DMS53 treated with DMSO at 0.1 percent for 48 hours (cell line): ENCODE results near the gene BSPRY.

ENCODE experiments used
- DNase-seq: peaks from one replicate; lab custom pipeline; 2025; ENCODE audit not compliant: unreplicated experiment; lab: John Stamatoyannopoulos, UW

The BSPRY gene

DNA sequence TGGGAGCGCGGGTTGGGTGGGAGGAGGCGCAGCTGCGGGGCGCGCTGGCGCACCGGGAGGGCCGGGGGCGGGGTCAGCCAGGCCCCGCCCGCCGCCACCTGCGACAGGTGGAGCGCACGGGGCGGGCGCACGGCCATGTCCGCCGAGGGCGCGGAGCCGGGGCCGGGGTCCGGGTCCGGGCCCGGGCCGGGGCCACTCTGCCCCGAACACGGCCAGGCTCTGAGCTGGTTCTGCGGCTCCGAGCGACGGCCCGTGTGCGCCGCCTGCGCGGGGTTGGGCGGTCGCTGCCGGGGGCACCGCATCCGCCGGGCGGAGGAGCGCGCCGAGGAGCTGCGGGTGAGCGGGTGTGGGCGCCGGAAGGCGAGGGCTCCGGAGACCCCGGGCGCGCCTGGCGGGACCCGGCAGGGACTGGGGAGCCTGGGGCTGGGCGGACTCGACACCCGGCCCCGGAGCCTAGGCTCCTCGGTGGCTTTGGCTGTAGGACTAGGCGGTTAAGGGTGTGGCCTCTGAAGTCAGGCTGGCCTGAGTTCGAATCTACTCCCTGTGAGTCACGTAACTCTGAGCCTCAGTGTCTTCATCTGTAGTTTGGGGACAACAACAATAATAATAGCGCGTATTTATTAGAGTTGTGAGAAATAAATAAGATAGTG is at the start of gene BSPRY:
Gene BSPRY, plus strand, starts transcription at position 97 of the 650 bp plus-strand sequence. Its CDS starts 39 bp downstream, at position 136.
- DNase-seq = no peak

DNA sequence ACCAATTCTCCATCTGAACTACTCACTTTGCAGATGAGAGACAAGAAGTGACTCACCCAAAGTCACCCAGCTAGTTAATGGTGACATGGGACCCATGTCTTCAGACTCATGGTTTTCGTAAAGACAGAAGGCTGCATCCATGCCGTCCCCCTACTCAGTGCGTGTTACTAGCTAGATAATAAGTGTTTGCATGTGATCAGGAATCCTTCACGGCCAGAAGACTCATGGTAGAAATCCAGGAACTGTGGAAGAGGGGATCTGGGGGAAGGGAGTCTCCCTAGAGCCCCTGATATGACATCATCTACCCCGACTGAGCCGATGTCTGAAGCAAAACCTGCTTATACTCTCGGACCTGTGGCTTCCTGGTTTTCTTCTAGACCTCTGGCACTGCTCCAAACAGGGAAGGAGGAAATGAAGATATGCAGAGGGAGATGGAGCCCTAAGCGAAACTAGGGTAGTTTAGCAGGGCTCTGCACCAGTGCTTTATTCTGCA is 49.5 kb upstream of the BSPRY start:
- DNase-seq = peak; percentile 64

DNA sequence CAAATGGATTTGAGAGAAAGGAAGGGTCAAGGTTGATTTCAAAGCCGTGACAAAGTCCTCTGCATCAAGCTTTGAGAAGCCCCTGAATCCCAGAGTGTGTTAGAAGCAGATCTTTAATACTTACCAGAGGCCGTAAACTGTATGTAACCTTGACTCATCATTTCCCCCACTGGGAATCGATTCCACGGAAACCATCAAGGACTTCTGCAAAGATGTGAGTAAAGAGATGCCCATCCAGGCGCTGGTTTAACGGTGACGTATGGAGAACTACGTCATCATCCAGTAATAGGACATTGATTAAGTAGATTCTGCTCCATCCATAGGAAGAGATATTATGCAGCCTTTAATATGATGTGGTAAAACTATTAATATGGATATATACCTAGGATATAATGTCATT is 47.8 kb upstream of the BSPRY start:
- no peak for DNase-seq

DNA sequence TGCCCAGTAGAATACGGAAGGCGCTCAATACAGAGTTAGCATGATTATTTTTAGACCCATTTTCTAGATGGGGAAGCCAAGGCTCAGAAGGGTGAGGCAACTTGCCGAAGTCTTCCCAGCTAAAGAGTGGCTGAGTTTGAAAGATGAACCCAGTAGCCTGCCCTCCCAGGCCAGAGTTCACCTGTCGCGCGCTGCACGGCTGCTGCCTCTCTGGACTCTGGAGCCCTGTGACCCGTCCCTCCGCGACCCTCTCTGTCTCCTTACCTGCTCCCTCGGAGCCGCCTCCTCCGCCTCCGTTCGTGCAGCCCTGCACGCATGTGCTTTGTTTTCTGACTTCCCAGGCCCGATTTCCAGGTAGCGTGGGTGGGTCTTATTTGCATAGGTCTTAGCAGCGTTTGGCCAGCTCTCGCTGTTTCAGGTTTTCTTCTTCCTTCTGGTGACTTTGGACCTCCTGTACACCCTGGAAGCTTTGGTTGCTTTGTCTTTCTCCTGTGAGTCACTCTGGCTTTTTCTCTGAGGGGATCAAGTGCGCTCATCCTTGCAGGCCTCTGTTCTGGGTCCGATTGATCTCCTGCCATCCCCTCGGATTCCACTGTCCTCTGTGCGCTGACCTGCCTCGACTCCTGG is 46.4 kb upstream of the BSPRY start, which contains the start of gene RNF183:
Gene RNF183, minus strand, starts transcription at position 585 of the 627 bp plus-strand sequence. CDS start 5,192 bp downstream, outside the sequence.
- DNase-seq = no peak

DNA sequence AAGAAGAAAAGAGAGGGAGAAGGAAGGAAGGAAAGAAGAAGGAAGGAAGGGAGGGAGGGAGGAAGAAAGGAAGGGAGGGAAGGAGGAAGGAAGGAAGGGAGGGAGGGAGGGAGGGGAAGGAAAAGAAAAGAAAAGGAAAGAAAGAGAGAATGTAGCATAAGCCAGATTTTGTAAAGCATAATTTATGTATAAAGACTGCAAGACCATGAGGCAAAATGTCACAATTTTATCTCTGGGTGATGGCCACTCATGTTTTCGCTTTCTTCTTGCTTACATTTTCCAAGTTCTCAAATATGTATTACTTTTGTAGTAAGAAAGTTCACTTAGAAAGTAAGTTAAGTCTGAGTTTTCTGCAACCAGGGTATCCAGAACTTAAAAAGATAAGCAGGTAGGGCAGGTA is 42.8 kb upstream of the BSPRY start:
- DNase-seq = no peak

DNA sequence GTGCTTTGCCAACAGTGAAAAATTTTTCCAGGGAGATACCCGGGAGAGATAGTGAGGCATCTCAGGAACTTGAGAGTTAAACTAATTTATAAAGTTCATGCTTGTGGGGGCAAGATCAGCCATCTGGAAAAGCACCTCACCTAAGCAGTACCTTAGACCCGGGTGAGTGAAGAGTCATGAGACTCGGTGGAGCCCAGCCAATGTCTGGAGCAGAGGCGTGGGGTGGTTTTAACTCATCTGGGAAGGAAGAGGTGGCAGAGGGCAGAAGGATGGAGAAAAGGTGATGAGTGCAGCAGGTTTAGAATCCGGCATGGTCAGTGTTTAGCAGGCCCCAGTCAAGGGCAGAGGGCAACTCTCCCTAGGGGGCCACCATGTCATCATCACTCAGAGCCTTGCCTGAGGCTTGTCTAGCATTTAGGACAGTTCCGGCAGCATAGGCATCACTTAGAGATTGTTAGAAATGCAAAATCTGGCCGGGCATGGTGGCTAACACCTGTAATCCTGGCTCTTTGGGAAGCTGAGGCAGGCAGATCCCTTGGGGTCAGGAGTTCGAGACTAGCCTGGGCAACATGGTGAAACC is 41.9 kb upstream of the BSPRY start:
- no peak for DNase-seq

DNA sequence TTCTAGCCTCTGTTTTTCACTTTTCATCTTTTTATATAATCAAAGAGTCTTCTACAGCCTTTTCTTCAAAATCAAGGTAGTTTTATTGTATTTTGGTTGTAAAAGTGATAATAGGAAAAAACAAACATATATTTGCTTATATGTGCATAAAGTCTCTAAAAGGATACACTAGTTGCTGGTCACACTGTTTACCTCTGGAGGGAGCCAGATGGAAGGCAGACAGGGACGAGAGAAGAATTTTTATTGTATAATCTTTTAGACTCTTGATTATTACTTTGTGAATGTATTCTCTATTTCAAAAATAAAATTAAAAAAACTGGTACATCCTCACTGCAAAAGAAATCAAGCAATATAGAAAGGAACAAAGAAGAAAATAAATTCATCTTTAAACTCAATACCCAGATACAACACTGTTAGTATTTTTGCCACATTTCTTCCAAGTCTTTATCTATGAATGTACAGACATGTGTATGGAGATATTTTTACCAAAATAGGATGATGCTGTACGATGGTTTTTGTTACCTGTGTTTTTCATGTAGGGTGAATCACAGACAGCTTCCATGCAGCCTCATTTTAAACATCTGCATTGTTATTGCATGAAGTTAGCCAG is 40.0 kb upstream of the BSPRY start:
- peak; percentile 10 for DNase-seq

DNA sequence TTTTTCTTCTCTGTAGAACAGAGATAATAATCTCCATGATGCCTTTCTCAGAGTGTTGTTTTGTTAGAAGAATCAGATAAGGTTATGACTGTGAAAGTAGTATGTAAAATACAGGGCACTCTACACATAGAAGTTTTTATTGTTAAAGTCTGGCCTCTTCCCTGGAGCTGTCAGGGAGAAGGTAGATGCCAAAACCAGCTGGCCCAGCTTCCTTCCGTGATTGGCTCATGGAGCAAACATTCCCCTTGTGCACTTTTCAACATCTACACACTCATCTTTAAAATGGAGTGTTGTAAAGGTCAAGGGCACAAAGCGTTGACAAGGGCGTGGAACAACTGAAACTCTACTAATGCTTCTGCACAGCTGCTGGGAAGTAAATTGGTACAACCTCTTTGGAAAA is 38.8 kb upstream of the BSPRY start:
- no peak for DNase-seq

DNA sequence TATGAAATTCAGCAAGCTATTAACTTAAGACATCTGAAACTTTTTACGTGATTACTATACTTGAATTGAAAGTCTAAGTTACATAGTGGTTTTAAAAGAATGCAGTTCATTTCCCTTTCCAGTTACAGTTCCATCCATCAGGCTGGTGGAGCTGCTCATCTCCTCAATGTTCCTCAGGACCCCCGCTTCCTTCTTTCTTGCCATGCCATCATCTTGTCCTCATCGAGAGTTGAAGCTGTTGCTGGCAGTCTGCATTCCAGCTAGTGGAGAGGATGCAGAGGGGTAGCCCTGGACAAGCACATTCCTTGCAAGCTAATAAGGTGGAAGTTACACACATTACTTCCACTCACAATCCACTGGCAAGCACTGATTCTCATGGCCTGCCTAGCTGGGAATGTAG is 37.4 kb upstream of the BSPRY start:
- no peak for DNase-seq

DNA sequence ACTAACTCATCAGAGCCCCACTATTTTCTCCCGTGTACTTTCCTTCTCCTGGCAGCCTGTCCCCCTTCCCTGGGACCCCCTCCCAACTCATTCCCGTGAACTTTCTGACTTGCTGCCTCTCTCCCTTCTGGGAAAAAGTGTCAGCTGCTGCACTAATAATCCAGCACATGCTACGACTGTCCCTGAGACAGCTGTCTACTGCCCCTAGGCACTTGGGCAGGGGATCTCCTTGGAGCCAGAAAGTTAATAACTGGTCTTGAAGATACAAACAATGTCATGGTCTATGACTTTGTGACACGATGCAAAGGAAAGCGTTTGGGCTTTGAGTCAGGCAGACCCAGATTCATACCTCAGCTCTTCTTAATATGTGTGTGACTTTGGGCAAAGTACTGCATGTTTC is 36.1 kb upstream of the BSPRY start:
- DNase-seq = no peak

DNA sequence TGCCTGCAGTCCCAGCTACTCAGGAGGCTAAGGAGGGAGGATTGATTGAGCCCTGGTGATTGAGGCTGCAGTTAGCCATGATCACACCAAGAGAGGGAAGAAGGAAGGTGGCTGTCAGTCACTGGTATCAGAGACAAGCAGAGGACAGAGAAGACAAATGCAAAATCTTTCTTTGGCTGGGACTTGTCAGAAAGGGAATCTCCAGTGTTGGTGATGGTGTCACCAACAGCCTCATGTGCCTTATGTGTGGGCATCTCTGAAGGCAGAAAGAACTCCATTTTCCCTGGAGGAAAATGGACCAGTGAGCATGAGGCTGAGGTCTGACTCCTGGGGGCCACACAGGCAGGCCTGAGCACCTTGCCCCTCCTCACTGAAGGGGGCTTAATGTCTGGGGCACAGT is 34.1 kb upstream of the BSPRY start:
- no peak for DNase-seq

DNA sequence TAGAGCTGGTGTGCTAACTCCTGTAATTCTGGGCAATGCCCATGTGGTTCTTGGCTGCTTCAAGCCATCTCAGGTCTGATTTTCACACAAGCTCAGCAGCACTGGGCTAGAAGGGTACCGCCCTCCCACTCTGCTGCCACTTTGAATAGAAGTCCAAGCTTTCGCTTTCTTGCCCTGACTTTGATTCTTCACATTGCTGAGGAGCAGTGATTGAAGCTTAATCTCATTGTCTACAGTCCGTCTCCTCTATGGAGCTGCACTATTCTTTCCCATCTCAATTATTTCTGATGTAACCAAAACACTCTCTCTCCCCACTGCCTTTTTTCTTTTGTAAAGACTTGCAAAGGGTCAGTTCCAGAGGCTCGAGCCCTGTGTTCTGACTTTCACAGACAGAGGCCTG is 33.3 kb upstream of the BSPRY start:
- no peak for DNase-seq

DNA sequence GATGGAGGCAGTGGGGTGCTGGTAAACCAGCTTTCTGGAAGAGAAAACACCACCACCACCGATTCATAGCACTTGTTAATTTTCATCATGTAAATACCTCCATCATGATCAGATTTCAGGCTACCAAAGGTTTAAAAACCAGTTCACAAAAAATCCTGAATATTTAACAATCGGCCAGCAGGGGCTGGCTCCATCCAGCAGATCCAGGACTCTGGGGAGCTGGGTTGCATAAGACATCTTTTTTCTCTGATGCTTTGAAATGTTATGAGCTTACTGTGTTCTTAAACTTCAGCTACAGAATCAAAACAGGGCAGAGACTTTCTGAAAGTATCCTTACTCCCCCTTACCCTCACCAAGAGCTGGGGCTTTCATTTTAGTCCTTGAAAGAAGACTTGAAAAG is 31.6 kb upstream of the BSPRY start:
- DNase-seq = no peak

DNA sequence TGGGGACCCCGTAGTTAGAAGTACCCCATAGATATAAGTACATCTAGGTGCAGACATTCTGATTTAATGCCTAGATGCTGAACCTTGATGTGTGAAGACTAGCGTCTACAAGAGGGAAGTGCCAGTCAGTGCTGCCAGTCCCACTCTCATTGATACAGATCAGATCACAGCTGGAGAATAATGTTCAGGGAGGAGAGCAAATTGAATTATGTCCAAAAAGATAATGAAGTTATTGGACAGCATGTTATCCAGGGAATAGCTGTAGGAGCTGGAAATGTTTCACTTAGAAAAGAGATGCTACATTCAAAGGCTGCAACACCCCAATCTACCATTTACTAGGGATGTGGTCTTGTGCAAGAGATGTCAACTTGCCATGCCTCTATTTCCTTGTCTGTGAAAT is 30.3 kb upstream of the BSPRY start:
- no peak for DNase-seq

DNA sequence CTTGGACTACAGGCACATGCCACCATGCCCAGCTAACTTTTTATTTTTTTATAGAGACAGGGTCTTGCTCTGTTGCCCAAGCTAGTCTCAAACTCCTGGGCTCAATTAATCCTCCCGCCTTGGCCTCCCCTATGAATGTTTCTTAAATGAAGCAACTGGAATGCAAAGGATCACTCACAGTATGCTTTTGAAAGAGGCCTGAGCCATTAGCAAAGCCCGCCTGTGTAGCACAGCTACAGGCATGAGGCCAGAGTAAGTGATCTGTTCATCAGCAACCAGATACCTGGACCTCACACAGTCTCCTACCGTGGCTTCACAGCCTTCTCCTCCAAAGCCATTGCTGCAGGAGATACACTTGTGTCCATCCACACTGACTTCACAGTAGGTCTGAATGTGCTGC is 29.3 kb upstream of the BSPRY start:
- DNase-seq = no peak

DNA sequence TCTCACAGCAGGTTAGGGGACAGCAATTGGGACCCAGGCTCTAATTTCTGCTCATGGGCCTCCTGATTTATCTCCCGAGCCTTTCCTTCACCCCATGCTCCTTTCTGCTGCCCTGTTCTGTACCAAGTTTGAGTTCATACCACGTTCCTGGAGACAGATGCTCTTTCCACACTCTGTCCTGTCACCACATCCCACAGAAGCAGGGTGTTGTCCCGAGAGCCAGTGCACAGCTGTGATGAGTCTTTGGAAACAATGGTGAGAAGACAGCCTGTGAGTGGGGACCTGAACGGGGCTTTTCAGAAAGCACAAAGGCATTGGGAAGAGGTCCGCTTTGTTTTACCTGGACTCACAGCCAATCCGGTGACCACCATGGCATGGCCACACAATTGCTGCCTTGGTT is 26.7 kb upstream of the BSPRY start:
- no peak for DNase-seq

DNA sequence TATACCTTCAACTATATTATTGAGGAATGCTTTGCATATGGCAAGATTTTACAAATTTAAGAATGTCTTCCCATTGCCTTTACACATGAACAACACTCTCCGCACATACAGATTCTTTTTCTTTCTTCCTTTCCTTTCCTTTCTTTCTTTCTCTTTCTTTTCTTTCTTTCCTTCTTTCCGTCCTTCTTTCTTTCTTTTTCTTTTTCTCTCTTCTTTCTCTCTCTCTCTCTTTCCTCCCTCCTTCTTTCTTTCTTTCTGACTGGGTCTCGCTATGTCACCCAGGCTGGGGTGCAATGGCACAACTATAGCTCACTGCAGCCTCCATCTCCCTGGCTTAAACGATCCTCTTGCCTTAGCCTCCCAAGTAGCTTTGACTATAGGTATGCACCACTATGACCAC is 23.1 kb upstream of the BSPRY start:
- DNase-seq = no peak

DNA sequence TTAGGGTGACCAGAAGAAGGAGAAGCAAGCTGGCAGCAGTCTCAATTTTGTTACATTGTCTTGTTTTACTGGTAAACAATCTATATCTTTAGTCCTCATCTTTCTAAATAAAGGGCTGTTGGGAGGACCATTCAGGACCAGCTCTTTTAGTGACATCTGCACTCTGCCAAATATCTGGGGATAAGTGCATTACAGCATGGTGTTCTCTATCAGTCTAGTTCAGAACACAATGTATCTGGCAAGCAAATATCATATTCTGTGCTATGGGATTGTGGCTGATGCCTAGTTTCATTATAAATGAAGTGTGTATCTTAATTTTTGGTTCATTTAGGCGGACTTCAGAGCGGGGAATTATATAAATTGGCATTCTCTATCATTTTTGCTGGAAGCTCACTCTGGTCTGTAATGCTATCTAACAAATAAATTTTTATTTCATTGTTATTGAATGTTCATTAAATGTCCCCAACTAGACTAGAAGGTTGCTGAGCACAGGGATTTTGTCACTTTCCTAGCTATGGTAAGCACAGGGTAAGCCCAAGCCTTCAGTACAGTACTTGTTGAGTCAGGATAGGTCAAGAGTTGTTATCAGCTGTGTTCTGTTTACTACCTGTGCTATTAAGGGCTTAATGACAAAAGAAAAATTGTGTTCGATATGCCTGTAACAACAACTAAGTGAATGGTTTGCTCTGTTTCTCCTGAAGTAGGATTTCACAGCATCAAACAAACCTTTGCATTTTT is 21.1 kb upstream of the BSPRY start:
- no peak for DNase-seq

DNA sequence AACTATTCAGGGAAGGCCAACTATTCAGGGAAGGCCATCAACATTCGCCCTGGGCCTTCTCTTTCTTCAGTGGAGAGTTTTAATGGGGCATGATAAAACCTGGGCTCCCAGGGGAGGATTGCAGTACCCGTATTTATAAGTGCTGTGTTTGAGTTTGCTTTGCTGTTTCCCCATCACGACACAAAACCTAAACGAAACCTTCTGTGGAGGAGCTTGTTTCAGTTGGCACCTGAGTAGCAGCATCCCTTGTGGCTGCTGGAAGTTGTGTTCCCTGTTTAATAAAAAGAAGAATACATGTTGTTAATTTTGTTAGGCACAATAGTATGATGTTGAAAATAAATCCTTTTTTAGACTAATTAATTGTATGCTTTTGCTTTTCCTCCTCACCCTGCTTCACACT is 17.6 kb upstream of the BSPRY start:
- DNase-seq = no peak

DNA sequence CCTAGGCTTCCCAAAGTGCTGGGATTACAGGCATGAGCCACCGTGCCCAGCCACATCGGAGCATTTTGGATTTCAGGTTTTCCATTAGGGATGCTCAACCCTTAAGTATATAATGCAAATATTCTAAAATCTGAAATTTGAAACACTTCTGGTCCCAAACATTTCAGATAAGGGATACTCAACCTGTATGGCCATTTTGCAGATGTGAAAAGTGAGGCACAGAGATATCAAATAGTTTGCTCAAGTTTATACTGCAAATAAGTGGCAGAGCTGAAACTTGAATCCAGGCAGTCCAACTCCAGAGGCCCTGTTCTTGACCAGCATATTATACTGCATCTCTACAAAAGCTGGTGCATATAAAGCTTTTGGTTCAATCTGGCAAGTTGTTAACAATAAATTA is 11.6 kb upstream of the BSPRY start:
- no peak for DNase-seq

DNA sequence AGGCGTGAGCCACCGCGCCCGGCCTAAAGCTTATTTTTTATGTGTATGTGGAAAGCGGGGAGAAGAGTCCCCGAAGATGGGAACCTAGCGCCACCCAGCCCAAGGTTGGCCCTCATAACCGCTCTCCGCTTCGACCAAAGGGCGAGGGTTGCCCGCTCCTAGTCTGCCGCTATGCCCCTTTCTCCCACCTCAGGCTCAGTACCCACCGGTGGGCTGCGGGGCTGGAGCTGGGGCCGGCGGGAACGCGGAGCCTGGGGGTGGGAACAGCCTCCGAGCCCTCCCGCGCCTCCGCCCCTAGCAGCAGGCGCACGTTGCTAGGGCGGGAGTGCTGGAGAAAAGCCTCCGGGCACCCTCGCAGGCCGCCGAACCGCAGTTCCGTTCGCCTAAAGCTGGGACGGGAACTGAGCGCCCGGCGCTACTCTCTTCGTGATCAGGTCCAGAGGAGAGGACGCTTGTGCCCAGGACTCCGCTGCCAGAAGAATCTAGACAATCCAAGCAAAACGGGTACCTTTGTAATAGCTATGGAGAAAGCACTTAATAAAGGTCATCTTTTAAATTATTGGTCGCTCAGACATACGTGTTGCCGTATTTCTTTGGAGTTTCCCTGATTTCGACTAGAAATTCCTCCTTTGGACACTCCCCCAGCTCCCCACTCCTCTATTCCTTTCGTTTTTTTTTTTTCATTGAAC is 9.2 kb upstream of the BSPRY start, which contains the start of gene WDR31:
Gene WDR31, minus strand, starts transcription at position 265 of the 689 bp plus-strand sequence. CDS start 8,253 bp downstream, outside the sequence.
- peak; percentile 46 for DNase-seq
